Ascending aorta (tissue), 2 donors: ENCODE results near the gene TGFBR2. TPM values are rescaled to one million over a fixed set of nuclear protein-coding genes. Genes with fewer than 3 reads are reported as not detected.
A peak's percentile ranks its signal among the peaks of the same experiment; 100 is the strongest.

ENCODE experiments used
- DNase-seq, 2 donors: peaks; one replicate each; pipeline ENCODE4 v3.0.0-alpha.2; 2019; ENCODE audit warnings: low spot score in 2 of 2
- H3K27ac ChIP-seq, 2 donors: fragments of 200-600 bp; sonication (generic); one replicate each; pipeline ENCODE4 v1.5.1; 2016 to 2017; ENCODE audit warnings: mild to moderate bottlenecking in 1 of 2
- H3K27me3 ChIP-seq: fragments of 200-600 bp; sonication (generic); one replicate; pipeline ENCODE4 v1.5.1; 2017
- H3K36me3 ChIP-seq, 2 donors: fragments of 200-600 bp; sonication (generic); one replicate each; pipeline ENCODE4 v1.5.1; 2016
- H3K4me1 ChIP-seq, 2 donors: fragments of 200-600 bp; sonication (generic); one replicate each; pipeline ENCODE4 v1.5.1; 2016 to 2017; ENCODE audit warnings: mild to moderate bottlenecking in 1 of 2
- H3K4me3 ChIP-seq, 2 donors: fragments of 200-600 bp; sonication (generic); one replicate each; pipeline ENCODE4 v1.5.1; 2016 to 2017; ENCODE audit warnings: mild to moderate bottlenecking in 1 of 2
- H3K9me3 ChIP-seq, 2 donors: fragments of 200-600 bp; sonication (generic); one replicate each; pipeline ENCODE4 v1.5.1; 2016
- CTCF ChIP-seq, 3 experiments: fragments of 200-600 bp in 2 of 3; fragments of 450-650 bp in 1 of 3; sonication (generic) in 2 of 3; IDR thresholded peaks; one replicate each; pipeline ENCODE4 v1.5.1; 2016 to 2019; ENCODE audit warnings: antibody characterized with exemption in 3 of 3, mild to moderate bottlenecking in 1 of 3, moderate library complexity in 1 of 3
- intact Hi-C: fragments of 100-400 bp; cut with DNase I; formaldehyde crosslinking; loops from one replicate; pipeline ENCODE4 v1.15.1; 2023
- total RNA-seq: library from RNA; depleted of rRNA; stranded (reverse); fragments of >200 nt; gene quantifications from one replicate; pipeline ENCODE4 v1.1.0, GENCODE V29; 2016

TGFBR2 gene
- total RNA-seq, 1 donor from 2014 or later = 343 TPM

DNA sequence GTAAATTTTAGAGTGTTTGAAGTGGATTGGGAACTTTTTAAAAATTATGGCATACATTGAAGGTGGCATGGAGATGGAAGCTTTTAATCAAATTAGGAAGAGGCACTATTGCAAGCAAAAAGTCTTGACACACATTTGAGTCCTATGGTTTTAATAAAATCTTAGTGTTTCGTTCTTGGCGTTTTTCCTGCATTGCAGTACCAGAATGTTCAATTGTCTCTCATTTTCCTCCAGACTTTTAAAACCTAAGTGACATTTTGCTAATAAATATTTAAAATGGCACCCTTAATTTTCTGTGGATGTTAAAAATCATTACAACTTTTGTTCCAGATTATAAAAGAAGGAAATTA lies 2.2 kb downstream of the TGFBR2 start:
- no peak for DNase-seq
- Histone ChIP-seq H3K4me1 (peaks cover 0 to 18% of the 10 kb centered on the region in 2 donors), H3K4me3 (peak overlapping the region; percentile 40 to 93), H3K27me3 (no peaks in the 10 kb centered on the region), H3K36me3 (no peaks in the 10 kb centered on the region), H3K27ac (peak overlapping the region; percentile 7 to 98), H3K9me3 (no peaks in the 10 kb centered on the region)
- intact Hi-C loops = loop anchor here (5.0 kb wide), 5 partner anchors 71 to 266 kb away; no protein-coding TSS in a partner anchor
- TF ChIP-seq CTCF (IDR thresholded peaks at IDR 0.05) = no peak

DNA sequence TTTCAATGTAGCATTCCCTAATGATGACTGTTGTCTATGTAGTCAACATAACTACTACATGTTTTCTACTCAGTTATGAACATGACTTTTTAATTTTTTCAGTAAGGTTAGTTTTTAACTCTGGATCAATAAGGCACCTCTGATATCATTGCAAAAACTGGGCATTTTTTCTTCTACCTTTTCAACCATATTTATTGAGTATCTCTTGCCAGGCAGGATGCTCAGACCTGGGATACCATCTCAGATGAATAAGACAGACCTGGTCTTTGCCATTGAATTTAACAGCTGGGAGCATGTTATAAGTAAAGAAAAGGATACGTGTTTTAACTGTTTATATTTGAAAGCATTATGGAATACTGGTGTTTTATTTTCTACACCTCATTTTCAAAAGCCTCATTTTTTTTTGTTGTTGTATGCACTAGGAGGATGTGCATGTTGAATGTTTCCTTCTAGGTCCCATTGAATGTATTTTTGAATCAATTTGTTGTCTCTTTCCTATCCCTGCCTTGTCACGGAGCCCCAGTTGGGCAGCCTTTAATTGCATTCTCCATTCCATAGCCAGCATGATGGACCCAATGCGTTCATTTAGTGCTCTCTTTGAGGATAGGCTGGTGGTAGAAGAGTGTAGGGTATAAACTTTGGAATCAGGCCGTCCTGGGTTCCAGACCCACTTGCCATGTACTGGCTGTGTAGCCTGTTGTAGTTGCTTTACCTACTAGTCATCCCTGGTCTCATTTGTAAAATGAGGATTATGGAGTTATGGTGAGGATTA lies 3.7 kb downstream of the TGFBR2 start:
- Histone ChIP-seq H3K36me3 (no peaks in the 10 kb centered on the region), H3K4me1 (peaks cover 4 to 24% of the 10 kb centered on the region in 2 donors), H3K27me3 (no peaks in the 10 kb centered on the region), H3K4me3 (peak overlapping the region; percentile 18 to 35), H3K27ac (peak overlapping the region; percentile 46 to 49), H3K9me3 (no peaks in the 10 kb centered on the region)
- intact Hi-C loops = loop anchor here (5.0 kb wide), 5 partner anchors 73 to 268 kb away; no protein-coding TSS in a partner anchor
- TF ChIP-seq CTCF (IDR thresholded peaks at IDR 0.05) = no peak
- no peak for DNase-seq

- no peaks in the 10 kb centered on the region for H3K27me3 ChIP-seq
- peaks cover 4 to 21% of the 10 kb centered on the region in 2 donors for H3K4me1 ChIP-seq
- no peaks in the 10 kb centered on the region for H3K9me3 ChIP-seq
- peak overlapping the region; percentile 18 to 35 for H3K4me3 ChIP-seq
- peak overlapping the region; percentile 46 to 49 for H3K27ac ChIP-seq
- TF ChIP-seq CTCF (IDR thresholded peaks at IDR 0.05) = no peak
- no peak for DNase-seq
- intact Hi-C loops = no loop called here
- H3K36me3 ChIP-seq = no peaks in the 10 kb centered on the region
Measured at GRCh38 chr3:30610702-30611368, 4.4 kb downstream of the TGFBR2 start.

DNA sequence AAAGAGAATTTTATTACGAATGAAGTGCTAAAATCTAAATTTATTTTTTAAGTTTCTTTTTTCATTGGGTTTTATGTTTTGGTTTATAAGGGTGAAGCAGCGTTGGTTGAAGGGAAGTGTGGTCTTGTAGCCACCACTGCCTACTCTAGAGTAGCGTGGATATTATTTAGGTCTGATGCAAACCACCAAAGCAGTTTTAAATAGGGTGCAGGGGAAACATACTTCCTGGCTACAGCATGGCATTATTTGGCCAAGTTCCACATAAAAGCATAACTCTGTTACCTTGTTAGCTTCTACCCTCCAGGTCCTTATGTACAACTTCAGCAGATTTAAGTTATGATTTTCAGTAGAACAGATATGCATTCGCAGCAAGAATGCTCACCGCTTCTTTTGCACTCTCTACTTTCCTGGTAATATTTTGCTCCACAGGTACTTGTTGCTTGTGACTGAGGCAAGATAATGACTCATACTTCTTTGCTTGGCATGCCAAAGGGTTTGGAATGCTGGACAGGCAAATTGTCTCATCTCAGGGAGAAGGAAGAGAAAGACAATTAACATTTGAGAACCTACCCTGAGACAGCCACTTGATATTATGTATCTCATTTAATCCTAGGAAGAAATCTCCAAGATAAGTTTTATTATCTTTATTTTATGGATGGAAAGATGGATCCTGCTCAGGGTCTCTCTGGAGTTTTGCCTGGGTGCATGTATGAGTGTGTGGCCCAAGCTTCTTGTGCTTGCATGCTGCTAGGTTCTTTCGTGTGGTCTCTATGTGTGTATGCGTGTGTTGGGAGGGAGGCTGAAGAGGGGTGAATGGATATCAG lies 5.4 kb downstream of the TGFBR2 start:
- peaks cover 0 to 3% of the 10 kb centered on the region in 2 donors for H3K36me3 ChIP-seq
- no peak for TF ChIP-seq CTCF (IDR thresholded peaks at IDR 0.05)
- H3K4me1 ChIP-seq = peaks cover 4 to 29% of the 10 kb centered on the region in 2 donors
- intact Hi-C loops = no loop called here
- H3K27me3 ChIP-seq = no peaks in the 10 kb centered on the region
- no peak for DNase-seq
- peak overlapping the region; percentile 30 to 44 for H3K27ac ChIP-seq
- H3K4me3 ChIP-seq = peak overlapping the region; percentile 31
- H3K9me3 ChIP-seq = no peaks in the 10 kb centered on the region

DNA sequence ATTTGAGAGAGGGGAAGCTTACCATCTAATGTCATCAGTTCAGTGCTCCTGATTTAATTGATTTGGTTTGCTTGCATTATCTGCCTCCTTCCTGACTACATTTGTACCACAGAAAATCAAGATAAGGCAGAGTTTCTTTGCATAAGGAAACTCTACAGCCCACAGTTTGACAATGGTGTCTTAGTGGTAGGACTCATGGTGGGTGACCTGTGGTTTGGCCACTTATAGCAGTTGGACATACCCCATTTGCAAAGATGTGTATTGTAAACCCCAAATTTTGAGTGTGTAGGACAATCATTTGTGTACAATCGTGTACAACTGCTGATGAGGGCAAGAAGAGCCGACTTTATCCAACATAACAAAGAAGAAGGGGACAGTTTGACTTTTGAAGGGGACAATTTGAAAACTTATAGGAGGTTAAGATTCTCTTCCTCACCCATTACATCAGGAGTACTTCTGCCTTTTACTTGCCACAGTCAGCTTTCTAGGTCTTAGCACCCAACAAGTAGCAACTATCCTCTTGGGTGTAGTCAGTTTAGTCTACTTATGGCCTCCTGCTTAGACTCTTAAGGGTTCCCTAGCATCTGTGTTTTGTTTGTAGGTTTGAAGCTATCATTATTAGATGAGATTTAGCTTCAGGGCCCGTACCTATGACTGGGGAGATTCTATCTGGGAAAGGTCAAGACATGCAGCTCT lies 6.2 kb downstream of the TGFBR2 start:
- H3K9me3 ChIP-seq = no peaks in the 10 kb centered on the region
- H3K27me3 ChIP-seq = no peaks in the 10 kb centered on the region
- H3K27ac ChIP-seq = peak overlapping the region; percentile 44
- intact Hi-C loops = no loop called here
- peaks cover 0 to 3% of the 10 kb centered on the region in 2 donors for H3K36me3 ChIP-seq
- peak overlapping the region; percentile 2 to 31 for H3K4me3 ChIP-seq
- no peak for TF ChIP-seq CTCF (IDR thresholded peaks at IDR 0.05)
- DNase-seq = no peak
- peaks cover 4 to 32% of the 10 kb centered on the region in 2 donors for H3K4me1 ChIP-seq
